Keratinocyte (primary cell): ENCODE results near the gene FA2H. TPM values are rescaled to one million over a fixed set of nuclear protein-coding genes. Genes with fewer than 3 reads are reported as not detected.

Experiments used
- DNase-seq: peaks from one replicate; pipeline ENCODE4 v3.0.0-alpha.2; 2011; ENCODE audit warnings: low read depth, missing footprints, low spot score
- FAIRE-seq: peaks from 2 replicates; lab custom pipeline; 2011; peaks lifted over from hg19 to GRCh38; lab: Jason Lieb, UNC
- H2AFZ ChIP-seq: 2 replicates; pipeline ENCODE4 v1.6.0; 2012; ENCODE audit warnings: low read length, control low read depth, inconsistent platforms; ENCODE audit not compliant: control insufficient read depth
- H3K27ac ChIP-seq: 2 replicates; pipeline ENCODE4 v1.5.1; 2011; ENCODE audit warnings: low read length; ENCODE audit not compliant: control insufficient read depth, insufficient read depth
- H3K27me3 ChIP-seq: 3 replicates; pipeline ENCODE4 v1.6.0; 2011; ENCODE audit warnings: low read length; ENCODE audit not compliant: control insufficient read depth, insufficient read depth; ENCODE audit errors: extremely low read depth
- H3K36me3 ChIP-seq, 2 experiments: 2 replicates in 1 of 2; 3 replicates in 1 of 2; pipeline ENCODE4 v1.5.1; 2011; ENCODE audit warnings: low read length in 2 of 2, mild to moderate bottlenecking in 1 of 2; ENCODE audit not compliant: control insufficient read depth in 2 of 2, insufficient read depth in 2 of 2; ENCODE audit errors: extremely low read depth in 1 of 2
- H3K4me1 ChIP-seq: 3 replicates; pipeline ENCODE4 v1.5.1; 2011; ENCODE audit warnings: low read length; ENCODE audit not compliant: control insufficient read depth, insufficient read depth; ENCODE audit errors: extremely low read depth
- H3K4me2 ChIP-seq: 3 replicates; pipeline ENCODE4 v1.6.0; 2011; ENCODE audit warnings: low read depth, low read length; ENCODE audit not compliant: control insufficient read depth, insufficient read depth; ENCODE audit errors: extremely low read depth
- H3K4me3 ChIP-seq, 3 experiments: fragments of 200-600 bp in 1 of 3; sonication (generic) in 1 of 3; 2 replicates in 2 of 3; 3 replicates in 1 of 3; pipeline ENCODE4 v1.5.1; 2011 to 2016; ENCODE audit warnings: low read length in 3 of 3, mild to moderate bottlenecking in 3 of 3, control low read depth in 2 of 3, inconsistent platforms in 1 of 3, low read depth in 1 of 3, mixed read lengths in 1 of 3, mixed run types in 1 of 3, moderate library complexity in 1 of 3; ENCODE audit not compliant: control insufficient read depth in 2 of 3, insufficient read depth in 2 of 3; ENCODE audit errors: extremely low read depth in 1 of 3
- H3K79me2 ChIP-seq: 2 replicates; pipeline ENCODE4 v1.6.0; 2012; ENCODE audit warnings: low read length; ENCODE audit not compliant: control insufficient read depth, insufficient read depth
- H3K9ac ChIP-seq: 3 replicates; pipeline ENCODE4 v1.6.0; 2011; ENCODE audit warnings: low read length; ENCODE audit not compliant: control insufficient read depth, insufficient read depth; ENCODE audit errors: extremely low read depth
- H3K9me1 ChIP-seq: 3 replicates; pipeline ENCODE4 v1.6.0; 2011; ENCODE audit warnings: low read length; ENCODE audit not compliant: control insufficient read depth, insufficient read depth; ENCODE audit errors: extremely low read depth
- H3K9me3 ChIP-seq: 2 replicates; pipeline ENCODE4 v1.5.1; 2012; ENCODE audit warnings: low read depth, low read length; ENCODE audit not compliant: control insufficient read depth
- H4K20me1 ChIP-seq: 3 replicates; pipeline ENCODE4 v1.6.0; 2011; ENCODE audit warnings: low read length; ENCODE audit not compliant: control insufficient read depth, insufficient read depth; ENCODE audit errors: extremely low read depth
- CTCF ChIP-seq, 3 experiments: IDR thresholded peaks in 1 of 3; conservative IDR thresholded peaks in 1 of 3; optimal IDR thresholded peaks in 1 of 3; 2 replicates in 2 of 3; 3 replicates in 1 of 3; pipeline versions ENCODE3 to v1.5.1; 2011; ENCODE audit warnings: low read length in 3 of 3, mild to moderate bottlenecking in 3 of 3, moderate library complexity in 2 of 3, control low read depth in 1 of 3, inconsistent platforms in 1 of 3; ENCODE audit not compliant: insufficient read depth in 2 of 3; ENCODE audit errors: extremely low read depth in 1 of 3
- EZH2 ChIP-seq: IDR thresholded peaks from one replicate; pipeline ENCODE4 v1.6.1; 2012; ENCODE audit warnings: inconsistent platforms, mild to moderate bottlenecking, low read length, moderate library complexity
- dilution Hi-C: fragments of 300-500 bp; cut with MboI; formaldehyde crosslinking; loops from one replicate; pipeline ENCODE4 v1.7.0; 2020; ENCODE audit warnings: low sequenced_read_pairs; ENCODE audit not compliant: extremely low pct_ligation_motif_present
- polyA plus RNA-seq, 5 experiments: library from polyadenylated mRNA; depleted of rRNA in 3 of 5; stranded (reverse) in 3 of 5; stranded (forward) in 1 of 5; unstranded in 1 of 5; fragments of >200 nt; gene quantifications; 1 replicate in 1 of 5; 2 replicates in 3 of 5; 3 replicates in 1 of 5; pipeline versions ENCODE4 v1.2.1 to v1.2.3, GENCODE V29; 2011 to 2012; ENCODE audit warnings: missing spikeins in 2 of 5, low read depth in 1 of 5, low replicate concordance in 1 of 5

Gene FA2H
- polyA plus RNA-seq, 1 donor (not counting 4 experiments of a cell fraction or from before 2014, with no cell fraction given): 0.16 TPM

DNA sequence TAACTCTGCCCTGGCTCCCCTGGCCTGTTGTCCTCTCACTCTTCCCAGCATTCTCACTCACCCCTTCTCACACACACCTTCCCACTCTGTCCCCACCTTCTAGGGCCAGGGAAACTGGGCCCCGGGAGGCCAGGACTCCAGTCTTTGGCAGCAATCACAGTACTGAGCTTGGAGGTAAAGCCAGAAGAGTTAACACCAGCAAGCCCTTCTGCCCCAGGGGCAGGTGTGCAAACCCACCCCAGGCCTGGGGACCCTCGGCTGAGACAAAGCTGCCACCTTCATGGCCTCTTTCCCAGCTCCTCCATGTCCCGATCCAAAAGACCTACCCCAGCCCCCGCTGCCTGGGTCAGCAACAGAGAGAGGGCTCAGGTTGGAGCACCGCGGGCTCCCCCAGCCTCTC is 37.1 kb downstream of the FA2H start:
- H3K27me3 ChIP-seq: no peaks in the 10 kb centered on the region
- no peaks in the 10 kb centered on the region for H3K9me3 ChIP-seq
- no peaks in the 10 kb centered on the region for H3K79me2 ChIP-seq
- peak overlapping the region; percentile 44 for H2AFZ ChIP-seq
- H3K36me3 ChIP-seq: no peaks in the 10 kb centered on the region
- H3K4me3 ChIP-seq: no peak overlapping the region
- FAIRE-seq (no peak), DNase-seq (no peak)
- H3K9ac ChIP-seq: peak overlapping the region; percentile 22
- TF ChIP-seq EZH2 (no peak), CTCF (optimal IDR thresholded peaks at IDR 0.05 in 1 of 3, IDR thresholded peaks at IDR 0.05 in 1 of 3, conservative IDR thresholded peaks at IDR 0.05 in 1 of 3; ENCODE audit: extremely low read depth in 1 of 3, insufficient read depth in 2 of 3, low read length in 3 of 3) (no peak)
- no peak overlapping the region for H3K27ac ChIP-seq
- dilution Hi-C loops: no loop called here
- H3K4me1 ChIP-seq: peaks cover 36% of the 10 kb centered on the region
- H3K9me1 ChIP-seq: no peaks in the 10 kb centered on the region
- peak overlapping the region; percentile 16 for H3K4me2 ChIP-seq
- no peaks in the 10 kb centered on the region for H4K20me1 ChIP-seq

- no peaks in the 10 kb centered on the region for H3K9me3 ChIP-seq
- no peak overlapping the region for H2AFZ ChIP-seq
- TF ChIP-seq EZH2: no peak
- no peak for TF ChIP-seq CTCF (optimal IDR thresholded peaks at IDR 0.05 in 1 of 3, IDR thresholded peaks at IDR 0.05 in 1 of 3, conservative IDR thresholded peaks at IDR 0.05 in 1 of 3; ENCODE audit: extremely low read depth in 1 of 3, insufficient read depth in 2 of 3, low read length in 3 of 3)
- H3K4me2 ChIP-seq: no peak overlapping the region
- H3K27ac ChIP-seq: no peak overlapping the region
- H3K36me3 ChIP-seq: no peaks in the 10 kb centered on the region
- H3K27me3 ChIP-seq: no peaks in the 10 kb centered on the region
- FAIRE-seq (peak; percentile 49), DNase-seq (no peak)
- H3K4me3 ChIP-seq: no peak overlapping the region
- no peaks in the 10 kb centered on the region for H4K20me1 ChIP-seq
- dilution Hi-C loops: no loop called here
- H3K9me1 ChIP-seq: no peaks in the 10 kb centered on the region
- H3K9ac ChIP-seq: no peak overlapping the region
- peaks cover 32% of the 10 kb centered on the region for H3K4me1 ChIP-seq
- H3K79me2 ChIP-seq: no peaks in the 10 kb centered on the region
Observed at GRCh38 chr16:74736531-74737157, 38.0 kb downstream of the FA2H start.
